DOHH2 (cell line): ENCODE measurements around the gene FSTL4.

Source experiments
- H3F3A ChIP-seq: fragments of 200-600 bp; sonication (generic), shearing (Covaris generic); 2 replicates; pipeline ENCODE4 v1.6.0; 2016; ENCODE audit warnings: antibody characterized with exemption, mild to moderate bottlenecking; ENCODE audit not compliant: control insufficient read depth, insufficient read depth
- H3K27ac ChIP-seq: fragments of 200-600 bp; sonication (generic); 2 replicates; pipeline ENCODE4 v1.5.1; 2014; ENCODE audit warnings: low read depth, mild to moderate bottlenecking, low read length, moderate library complexity
- H3K27me3 ChIP-seq: fragments of 200-600 bp; sonication (generic); 2 replicates; pipeline ENCODE4 v1.6.1; 2014; ENCODE audit warnings: mild to moderate bottlenecking, low read length, mixed read lengths; ENCODE audit not compliant: control insufficient read depth
- H3K36me3 ChIP-seq: fragments of 200-600 bp; sonication (generic); 2 replicates; pipeline ENCODE4 v1.6.1; 2014; ENCODE audit warnings: mild to moderate bottlenecking, low read length, moderate library complexity, mixed read lengths; ENCODE audit not compliant: control insufficient read depth
- H3K4me1 ChIP-seq: fragments of 200-600 bp; sonication (generic); 2 replicates; pipeline ENCODE4 v1.6.1; 2014; ENCODE audit warnings: mild to moderate bottlenecking, low read length, mixed read lengths; ENCODE audit not compliant: control insufficient read depth
- H3K4me2 ChIP-seq: fragments of 200-600 bp; sonication (generic); 2 replicates; pipeline ENCODE4 v1.6.0; 2014; ENCODE audit warnings: mild to moderate bottlenecking, low read length, moderate library complexity
- H3K4me3 ChIP-seq: fragments of 200-600 bp; sonication (generic); 2 replicates; pipeline ENCODE4 v1.5.1; 2014; ENCODE audit warnings: mild to moderate bottlenecking, low read length, mixed read lengths
- H3K79me2 ChIP-seq: fragments of 200-600 bp; sonication (generic); 2 replicates; pipeline ENCODE4 v1.6.1; 2014; ENCODE audit warnings: mild to moderate bottlenecking, low read length, mixed read lengths; ENCODE audit not compliant: control insufficient read depth
- H3K9me2 ChIP-seq: fragments of 200-600 bp; sonication (generic); replicated peaks from 2 replicates; pipeline ENCODE4 v1.6.1; 2014; ENCODE audit warnings: mild to moderate bottlenecking, low read length, mixed read lengths; ENCODE audit not compliant: control insufficient read depth
- H3K9me3 ChIP-seq: fragments of 200-600 bp; sonication (generic); 2 replicates; pipeline ENCODE4 v1.6.1; 2014; ENCODE audit warnings: antibody characterized with exemption, low read length, mixed read lengths; ENCODE audit not compliant: control insufficient read depth, insufficient read depth
- H4K20me1 ChIP-seq: fragments of 200-600 bp; sonication (generic); 2 replicates; pipeline ENCODE4 v1.6.0; 2014; ENCODE audit warnings: low read depth, mild to moderate bottlenecking, antibody characterized with exemption, low read length, moderate library complexity; ENCODE audit not compliant: control insufficient read depth, insufficient read depth
- CTCF ChIP-seq: fragments of 200-600 bp; sonication (generic); IDR thresholded peaks from one replicate; pipeline ENCODE4 v1.5.1; 2014; ENCODE audit warnings: antibody characterized with exemption, mild to moderate bottlenecking, low read depth, low read length; ENCODE audit not compliant: poor library complexity, severe bottlenecking
- EZH2phosphoT487 ChIP-seq: fragments of 200-600 bp; sonication (generic); IDR thresholded peaks from 2 replicates; pipeline ENCODE4 v1.6.1; 2017; ENCODE audit warnings: borderline replicate concordance, mild to moderate bottlenecking, antibody characterized with exemption, low read length, moderate library complexity, mixed read lengths

FSTL4 gene

DNA sequence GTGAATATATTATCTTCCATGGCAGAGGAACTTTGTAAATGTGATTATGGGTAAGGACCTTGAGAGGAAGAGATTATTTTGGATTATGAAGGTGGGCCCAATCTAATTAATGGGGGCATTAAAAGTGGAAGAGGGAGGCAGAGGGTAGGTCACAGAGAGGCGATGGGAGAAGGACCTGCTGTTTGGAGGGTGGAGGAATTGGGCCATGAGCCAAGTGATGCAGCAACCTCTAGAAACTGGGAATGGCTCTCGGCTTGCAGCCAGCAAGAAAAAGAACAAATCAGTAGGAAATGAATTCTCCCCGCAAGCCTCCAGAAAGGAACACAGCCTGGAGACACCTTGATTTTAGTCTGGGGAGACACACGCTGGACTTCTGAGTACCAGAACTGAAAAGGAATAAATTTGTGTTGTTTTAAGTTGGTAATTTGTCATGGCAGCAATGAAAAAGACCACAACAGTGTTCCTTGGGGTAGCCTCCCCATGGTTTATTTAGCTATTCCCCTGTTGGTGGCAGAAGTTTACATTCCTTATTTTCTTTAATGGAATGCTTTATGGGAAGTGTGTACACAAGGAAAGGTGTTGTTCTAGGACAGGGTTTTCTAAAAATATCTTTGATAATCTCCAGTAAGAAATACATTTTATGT is 456.9 kb downstream of the FSTL4 start:
- Histone ChIP-seq H3K79me2 (no peaks in the 10 kb centered on the region), H4K20me1 (no peaks in the 10 kb centered on the region), H3K36me3 (no peaks in the 10 kb centered on the region), H3K9me3 (no peaks in the 10 kb centered on the region), H3K27me3 (no peaks in the 10 kb centered on the region; the same call in 1 of the 2 replicates), H3K4me2 (no peak overlapping the region), H3K4me3 (no peak overlapping the region), H3K9me2 (no peaks in the 10 kb centered on the region), H3K4me1 (no peaks in the 10 kb centered on the region), H3K27ac (no peak overlapping the region), H3F3A (no peaks in the 10 kb centered on the region)
- TF ChIP-seq EZH2phosphoT487 (no peak), CTCF (no peak)

- no peaks in the 10 kb centered on the region for H3F3A ChIP-seq
- no peaks in the 10 kb centered on the region for H3K27me3 ChIP-seq
- H3K4me3 ChIP-seq, result no peak overlapping the region
- H4K20me1 ChIP-seq, result no peaks in the 10 kb centered on the region
- H3K27ac ChIP-seq, result no peak overlapping the region
- no peaks in the 10 kb centered on the region for H3K9me3 ChIP-seq
- TF ChIP-seq CTCF (no peak), EZH2phosphoT487 (no peak)
- no peaks in the 10 kb centered on the region for H3K4me1 ChIP-seq
- no peak overlapping the region for H3K4me2 ChIP-seq
- H3K79me2 ChIP-seq, result no peaks in the 10 kb centered on the region
- H3K9me2 ChIP-seq, result no peaks in the 10 kb centered on the region
- H3K36me3 ChIP-seq, result no peaks in the 10 kb centered on the region
These were observed 457.9 kb downstream of the FSTL4 start for GRCh38 chr5:133154274-133155075.

GRCh38 chr5:133150909-133151544 is 461.3 kb downstream of the FSTL4 start:
- H3F3A ChIP-seq, result no peaks in the 10 kb centered on the region
- H3K27me3 ChIP-seq, result no peaks in the 10 kb centered on the region
- no peak overlapping the region for H3K27ac ChIP-seq
- no peaks in the 10 kb centered on the region for H3K79me2 ChIP-seq
- no peaks in the 10 kb centered on the region for H3K9me3 ChIP-seq
- H3K4me1 ChIP-seq, result no peaks in the 10 kb centered on the region
- H3K4me2 ChIP-seq, result no peak overlapping the region
- no peaks in the 10 kb centered on the region for H3K36me3 ChIP-seq
- no peaks in the 10 kb centered on the region for H4K20me1 ChIP-seq
- H3K4me3 ChIP-seq, result no peak overlapping the region
- no peak for TF ChIP-seq CTCF
- no peak for TF ChIP-seq EZH2phosphoT487
- no peaks in the 10 kb centered on the region for H3K9me2 ChIP-seq
